Trophoblast cell (in vitro differentiated cells and primary cell): Measurements from ENCODE around the gene TTLL4.

Experiments used
- DNase-seq, 2 donors: peaks; one replicate each; pipeline ENCODE4 v3.0.0-alpha.2; 2016
- H2AFZ ChIP-seq: 2 replicates; pipeline ENCODE4 v1.6.1; 2013; ENCODE audit warnings: low read length, moderate library complexity, mild to moderate bottlenecking; ENCODE audit not compliant: insufficient read depth, poor library complexity
- H2AK5ac ChIP-seq: 2 replicates; pipeline ENCODE4 v1.6.1; 2013; ENCODE audit warnings: mild to moderate bottlenecking, low read length
- H2BK120ac ChIP-seq: 2 replicates; pipeline ENCODE4 v1.6.1; 2013; ENCODE audit warnings: low read length, mild to moderate bottlenecking, moderate library complexity; ENCODE audit not compliant: insufficient read depth, poor library complexity
- H2BK12ac ChIP-seq: 2 replicates; pipeline ENCODE4 v1.6.1; 2013; ENCODE audit warnings: mild to moderate bottlenecking, low read length, moderate library complexity
- H2BK5ac ChIP-seq: 2 replicates; pipeline ENCODE4 v1.6.1; 2013; ENCODE audit warnings: low read length, low read depth, moderate library complexity, mild to moderate bottlenecking; ENCODE audit not compliant: poor library complexity
- H3K14ac ChIP-seq: 2 replicates; pipeline ENCODE4 v1.6.1; 2013; ENCODE audit warnings: mild to moderate bottlenecking, low read length
- H3K18ac ChIP-seq: 2 replicates; pipeline ENCODE4 v1.6.1; 2013; ENCODE audit warnings: mild to moderate bottlenecking, low read length
- H3K23ac ChIP-seq: 2 replicates; pipeline ENCODE4 v1.6.1; 2013; ENCODE audit warnings: low read length
- H3K27ac ChIP-seq: 2 replicates; pipeline ENCODE4 v1.5.1; 2013; ENCODE audit warnings: low read depth, mild to moderate bottlenecking, inconsistent platforms, low read length, moderate library complexity
- H3K27me3 ChIP-seq: 2 replicates; pipeline ENCODE4 v1.6.1; 2013; ENCODE audit warnings: inconsistent platforms, mild to moderate bottlenecking, low read length, moderate library complexity; ENCODE audit not compliant: insufficient read depth
- H3K36me3 ChIP-seq, 2 experiments: 1 replicate in 1 of 2; 2 replicates in 1 of 2; pipeline ENCODE4 v1.6.1; 2013; ENCODE audit warnings: low read length in 2 of 2, mild to moderate bottlenecking in 2 of 2, moderate library complexity in 1 of 2; ENCODE audit not compliant: insufficient read depth in 2 of 2, control insufficient read depth in 1 of 2
- H3K4ac ChIP-seq: 2 replicates; pipeline ENCODE4 v1.6.1; 2013; ENCODE audit warnings: low read depth, mild to moderate bottlenecking, low read length, moderate library complexity
- H3K4me1 ChIP-seq, 2 experiments: 1 replicate in 1 of 2; 2 replicates in 1 of 2; pipeline ENCODE4 v1.6.1; 2013; ENCODE audit warnings: low read length in 2 of 2, mild to moderate bottlenecking in 2 of 2, moderate library complexity in 1 of 2; ENCODE audit not compliant: insufficient read depth in 2 of 2, control insufficient read depth in 1 of 2
- H3K4me2 ChIP-seq: 2 replicates; pipeline ENCODE4 v1.6.1; 2013; ENCODE audit warnings: inconsistent platforms, mild to moderate bottlenecking, low read length, moderate library complexity
- H3K4me3 ChIP-seq: 2 replicates; pipeline ENCODE4 v1.5.1; 2013; ENCODE audit warnings: mild to moderate bottlenecking, low read depth, low read length, inconsistent platforms
- H3K79me1 ChIP-seq: one replicate; pipeline ENCODE4 v1.6.1; 2013; ENCODE audit warnings: low read length
- H3K79me2 ChIP-seq: 2 replicates; pipeline ENCODE4 v1.6.1; 2013; ENCODE audit warnings: low read length, mild to moderate bottlenecking; ENCODE audit not compliant: control insufficient read depth, insufficient read depth, poor library complexity
- H3K9ac ChIP-seq: 2 replicates; pipeline ENCODE4 v1.6.1; 2013; ENCODE audit warnings: mild to moderate bottlenecking, low read length
- H3K9me3 ChIP-seq: 2 replicates; pipeline ENCODE4 v1.6.1; 2013; ENCODE audit warnings: low read depth, mild to moderate bottlenecking, control low read depth, inconsistent platforms, low read length; ENCODE audit not compliant: insufficient read depth
- H4K12ac ChIP-seq: 2 replicates; pipeline ENCODE4 v1.6.1; 2013; ENCODE audit warnings: low read depth, mild to moderate bottlenecking, low read length, moderate library complexity
- H4K8ac ChIP-seq: 2 replicates; pipeline ENCODE4 v1.6.1; 2013; ENCODE audit warnings: low read depth, mild to moderate bottlenecking, low read length, moderate library complexity
- H4K91ac ChIP-seq: one replicate; pipeline ENCODE4 v1.6.1; 2013; ENCODE audit warnings: low read depth, mild to moderate bottlenecking, low read length, moderate library complexity
- WGBS: extraction: QIAGEN DNeasy Blood & Tissue Kit; methylation state at CpG from one replicate; pipeline ENCODE4 v1.1.7; 2013; ENCODE audit warnings: missing lambda C conversion rate; ENCODE audit not compliant: insufficient read length, insufficient coverage; ENCODE audit errors: extremely low coverage; 5-methylcytosine and 5-hydroxymethylcytosine counted together

The TTLL4 gene

GRCh38 chr2:218748741-218749441, 38.3 kb downstream of the TTLL4 start:
- no peak overlapping the region for H3K27ac ChIP-seq

DNA sequence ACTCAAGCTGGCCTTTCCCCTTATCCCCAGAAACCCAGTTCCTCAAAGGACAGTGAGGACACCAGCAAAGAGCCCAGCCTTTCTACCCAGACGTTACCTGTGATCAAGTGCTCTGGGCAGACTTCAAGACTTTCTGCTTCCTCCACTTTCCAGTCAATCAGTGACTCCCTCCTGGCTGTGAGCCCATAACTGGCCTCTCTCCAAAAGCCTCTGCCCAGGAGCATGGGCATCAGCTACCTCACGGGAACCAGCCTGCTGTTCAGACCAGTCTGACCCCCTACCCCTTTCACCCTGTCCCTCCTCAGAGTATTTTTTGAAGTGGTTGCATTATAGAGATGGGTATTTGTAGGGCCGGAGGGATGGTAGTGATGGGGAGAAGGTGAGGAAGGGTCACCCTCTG, 43.6 kb downstream of the TTLL4 start:
- no peak overlapping the region for H2AK5ac ChIP-seq
- H3K27me3 ChIP-seq = no peaks in the 10 kb centered on the region
- H2BK120ac ChIP-seq = no peak overlapping the region
- no peak overlapping the region for H4K12ac ChIP-seq
- no peaks in the 10 kb centered on the region for H3K79me2 ChIP-seq
- H2AFZ ChIP-seq = no peak overlapping the region
- no peak overlapping the region for H3K4ac ChIP-seq
- H3K14ac ChIP-seq = no peak overlapping the region
- H3K18ac ChIP-seq = no peak overlapping the region
- H3K23ac ChIP-seq = no peak overlapping the region
- H3K79me1 ChIP-seq = no peaks in the 10 kb centered on the region
- no peaks in the 10 kb centered on the region for H3K4me1 ChIP-seq
- H3K36me3 ChIP-seq = peaks cover 42 to 64% of the 10 kb centered on the region in 2 experiments
- H3K9me3 ChIP-seq = no peaks in the 10 kb centered on the region
- no peak overlapping the region for H3K9ac ChIP-seq
- no peak overlapping the region for H4K91ac ChIP-seq
- no peak overlapping the region for H2BK12ac ChIP-seq
- no peak for DNase-seq
- no peak overlapping the region for H3K4me2 ChIP-seq
- H3K27ac ChIP-seq = no peak overlapping the region
- no CpG with 5 or more reads among the region's 3 CpGs for WGBS
- H2BK5ac ChIP-seq = no peak overlapping the region
- no peak overlapping the region for H4K8ac ChIP-seq
- no peak overlapping the region for H3K4me3 ChIP-seq

More at GRCh38 chr2:218748741-218749441, 38.3 kb downstream of the TTLL4 start:
- DNase-seq = no peak
- Histone ChIP-seq H3K9ac (no peak overlapping the region), H3K79me1 (no peaks in the 10 kb centered on the region), H2AK5ac (no peak overlapping the region), H3K4me1 (peaks cover 0 to 6% of the 10 kb centered on the region in 2 experiments), H3K9me3 (no peaks in the 10 kb centered on the region), H3K4ac (no peak overlapping the region), H3K18ac (no peak overlapping the region), H2BK5ac (no peak overlapping the region), H3K23ac (no peak overlapping the region), H3K27me3 (no peaks in the 10 kb centered on the region), H2AFZ (no peak overlapping the region), H3K36me3 (peaks cover 57 to 79% of the 10 kb centered on the region in 2 experiments), H4K91ac (no peak overlapping the region), H4K8ac (no peak overlapping the region), H2BK120ac (no peak overlapping the region), H3K4me3 (no peak overlapping the region), H3K14ac (no peak overlapping the region), H2BK12ac (no peak overlapping the region), H3K4me2 (no peak overlapping the region), H3K79me2 (no peaks in the 10 kb centered on the region), H4K12ac (no peak overlapping the region)
- no CpG with 5 or more reads among the region's 8 CpGs for WGBS

DNA sequence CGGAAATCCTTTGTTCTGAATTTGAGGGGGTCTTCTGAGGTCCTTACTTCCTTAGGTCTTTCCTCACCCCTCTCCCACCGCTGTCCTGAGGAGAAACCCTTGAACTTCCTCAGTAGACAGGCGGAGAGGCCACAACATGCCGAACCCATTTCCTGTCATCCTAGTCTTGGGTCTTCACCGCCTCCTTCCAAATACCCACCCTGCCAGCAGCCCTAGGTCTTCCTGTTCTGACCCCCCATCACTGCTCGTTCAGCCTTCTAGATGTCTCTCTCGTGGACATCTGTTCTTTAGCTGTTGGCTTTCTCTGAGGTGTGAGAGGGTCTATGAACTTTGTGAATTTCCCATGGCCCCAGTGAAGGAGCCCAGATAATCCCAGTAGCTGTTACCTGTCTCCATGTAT, 44.1 kb downstream of the TTLL4 start:
- Histone ChIP-seq H4K91ac (no peak overlapping the region), H3K27ac (no peak overlapping the region), H3K4me2 (no peak overlapping the region), H3K9me3 (no peaks in the 10 kb centered on the region), H2AK5ac (no peak overlapping the region), H4K8ac (no peak overlapping the region), H3K4me3 (no peak overlapping the region), H3K79me2 (no peaks in the 10 kb centered on the region), H2BK12ac (no peak overlapping the region), H4K12ac (no peak overlapping the region), H3K79me1 (no peaks in the 10 kb centered on the region), H3K9ac (no peak overlapping the region), H3K4ac (no peak overlapping the region), H3K23ac (no peak overlapping the region), H2BK120ac (no peak overlapping the region), H3K4me1 (no peaks in the 10 kb centered on the region), H3K14ac (no peak overlapping the region), H2BK5ac (no peak overlapping the region), H3K18ac (no peak overlapping the region), H3K36me3 (peaks cover 39 to 59% of the 10 kb centered on the region in 2 experiments), H2AFZ (no peak overlapping the region), H3K27me3 (no peaks in the 10 kb centered on the region)
- no CpG with 5 or more reads among the region's 7 CpGs for WGBS
- no peak for DNase-seq

DNA sequence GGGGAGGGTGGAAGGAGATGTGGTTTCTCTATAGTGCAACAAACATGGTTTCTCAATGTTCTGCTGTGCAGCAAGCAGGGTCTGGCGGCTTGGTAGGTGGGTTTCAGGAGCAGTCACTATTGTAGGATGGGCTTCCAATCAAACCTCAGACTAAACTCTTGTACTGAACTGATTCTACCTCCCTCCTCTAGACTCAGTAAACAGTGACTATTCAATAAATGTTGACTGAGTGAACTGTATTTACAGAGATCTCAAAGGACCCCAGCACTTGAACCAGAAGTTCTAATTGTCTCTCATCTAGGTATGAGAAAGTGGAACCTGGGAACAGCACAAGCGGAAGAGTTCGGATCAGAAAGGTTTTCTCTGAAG, 44.5 kb downstream of the TTLL4 start:
- Histone ChIP-seq H2BK120ac (no peak overlapping the region), H3K4me1 (no peaks in the 10 kb centered on the region), H3K14ac (no peak overlapping the region), H2BK12ac (no peak overlapping the region), H2BK5ac (no peak overlapping the region), H3K79me2 (no peaks in the 10 kb centered on the region), H4K8ac (no peak overlapping the region), H3K4me2 (no peak overlapping the region), H3K79me1 (no peaks in the 10 kb centered on the region), H3K36me3 (peaks cover 36 to 55% of the 10 kb centered on the region in 2 experiments), H2AK5ac (no peak overlapping the region), H3K9ac (no peak overlapping the region), H4K12ac (no peak overlapping the region), H3K23ac (no peak overlapping the region), H3K9me3 (no peaks in the 10 kb centered on the region), H2AFZ (no peak overlapping the region), H3K27ac (no peak overlapping the region), H3K4ac (no peak overlapping the region), H3K4me3 (no peak overlapping the region), H4K91ac (no peak overlapping the region), H3K18ac (no peak overlapping the region), H3K27me3 (no peaks in the 10 kb centered on the region)
- no peak for DNase-seq
- WGBS = no CpG with 5 or more reads among the region's 3 CpGs
